COLO668 (cell line): ENCODE results near the gene FKBP8.
"Not testable (repeated sequence)": the region's sequence is repeated elsewhere in the genome, so short reads cannot be mapped to it uniquely, and the experiment has no call there.

Source experiments
- DNase-seq: peaks from one replicate; lab custom pipeline; 2025; ENCODE audit not compliant: unreplicated experiment; lab: John Stamatoyannopoulos, UW

FKBP8 gene

GRCh38 chr19:18559685-18560084 is 16.3 kb upstream of the FKBP8 start:
- no peak for DNase-seq

GRCh38 chr19:18558604-18559003 is 15.2 kb upstream of the FKBP8 start:
- no peak for DNase-seq

GRCh38 chr19:18558202-18558555 is 14.8 kb upstream of the FKBP8 start:
- DNase-seq: no peak

- DNase-seq: peak; percentile 98
Observed at GRCh38 chr19:18557411-18558201, 14.2 kb upstream of the FKBP8 start, which contains the start of gene KXD1. Gene KXD1, plus strand, starts transcription at chr19:18557870. Its CDS starts 4,187 bp downstream, at chr19:18562057.

- DNase-seq: no peak
Observed at GRCh38 chr19:18551631-18552030, 8.3 kb upstream of the FKBP8 start.

- DNase-seq: peak; percentile 62
Observed at GRCh38 chr19:18543814-18544475, 572 bp upstream of the FKBP8 start.

GRCh38 chr19:18541992-18542940 is 1.1 kb downstream of the FKBP8 start:
- DNase-seq: peak; percentile 18

- DNase-seq: no peak
Observed at GRCh38 chr19:18541258-18541991, 1.9 kb downstream of the FKBP8 start.

GRCh38 chr19:18540200-18540599 is 3.2 kb downstream of the FKBP8 start:
- not testable (repeated sequence) for DNase-seq

GRCh38 chr19:18539372-18539771 is 4.0 kb downstream of the FKBP8 start:
- no peak for DNase-seq

GRCh38 chr19:18538115-18538514 is 5.3 kb downstream of the FKBP8 start:
- DNase-seq: no peak

- no peak for DNase-seq
Observed at GRCh38 chr19:18537431-18537830, 5.9 kb downstream of the FKBP8 start.

- no peak for DNase-seq
Observed at GRCh38 chr19:18536475-18536874, 6.9 kb downstream of the FKBP8 start.

- no peak for DNase-seq
Observed at GRCh38 chr19:18533058-18533457, 10.3 kb downstream of the FKBP8 start.

- no peak for DNase-seq
Observed at GRCh38 chr19:18532168-18532890, 11.0 kb downstream of the FKBP8 start.

GRCh38 chr19:18531485-18531884 is 11.9 kb downstream of the FKBP8 start:
- DNase-seq: no peak

- DNase-seq: no peak
Observed at GRCh38 chr19:18529782-18530181, 13.6 kb downstream of the FKBP8 start.

GRCh38 chr19:18526316-18526715 is 17.1 kb downstream of the FKBP8 start:
- no peak for DNase-seq

GRCh38 chr19:18523841-18524240 is 19.5 kb downstream of the FKBP8 start:
- DNase-seq: no peak

GRCh38 chr19:18522862-18523440 is 20.4 kb downstream of the FKBP8 start:
- not testable (repeated sequence) for DNase-seq
